K562 (cell line): Measurements from ENCODE around the gene BCL7C. TPM values are rescaled to one million over a fixed set of nuclear protein-coding genes. Genes with fewer than 3 reads are reported as not detected.

Source experiments
- ARHGAP35 ChIP-seq: fragments of 450-650 bp; IDR thresholded peaks from 2 replicates; pipeline ENCODE4 v1.6.1; 2018; ENCODE audit not compliant: partially characterized antibody
- ATF1 ChIP-seq, 2 experiments: fragments of 450-650 bp in 1 of 2; IDR thresholded peaks; 2 replicates each; pipeline ENCODE4 v1.6.1; 2016; ENCODE audit warnings: missing compliant biosample characterization in 1 of 2, missing genetic modification characterization in 1 of 2
- BDP1 ChIP-seq: IDR thresholded peaks from 3 replicates; pipeline ENCODE4 v1.6.1; 2011; ENCODE audit not compliant: insufficient read length, insufficient read depth
- BHLHE40 ChIP-seq: IDR thresholded peaks from 2 replicates; pipeline ENCODE4 v1.6.1; 2011; ENCODE audit warnings: low read length, improper control_type of control experiment
- C11orf30 ChIP-seq: fragments of 450-650 bp; IDR thresholded peaks from 2 replicates; pipeline ENCODE4 v1.6.1; 2016; ENCODE audit warnings: low read depth, mild to moderate bottlenecking
- ELF1 ChIP-seq: fragments of 200-800 bp; sonication (Bioruptor generic); IDR thresholded peaks from 2 replicates; pipeline ENCODE4 v1.6.1; 2016; ENCODE audit warnings: missing genetic modification characterization, missing compliant biosample characterization
- EP400 ChIP-seq: fragments of 450-650 bp; IDR thresholded peaks from 2 replicates; pipeline ENCODE4 v1.6.1; 2017; ENCODE audit warnings: antibody characterized with exemption, mild to moderate bottlenecking, moderate library complexity
- FOXA3 ChIP-seq, 2 experiments: fragments of 450-650 bp in 1 of 2; sonication (generic) in 1 of 2; formaldehyde crosslinking; IDR thresholded peaks in 1 of 2; conservative IDR thresholded peaks in 1 of 2; 2 replicates each; pipeline versions ENCODE4 v1.4.0 to v1.8.0; 2020 to 2022; ENCODE audit warnings: mild to moderate bottlenecking in 2 of 2, missing genetic modification reagents in 1 of 2
- HDAC1 ChIP-seq, 2 experiments: fragments of 450-650 bp; IDR thresholded peaks; 2 replicates each; pipeline ENCODE4 v1.6.1; 2016 to 2017; ENCODE audit warnings: inconsistent platforms in 1 of 2, mild to moderate bottlenecking in 1 of 2, moderate library complexity in 1 of 2
- HDAC3 ChIP-seq: fragments of 450-650 bp; IDR thresholded peaks from 2 replicates; pipeline ENCODE4 v1.6.1; 2018; ENCODE audit warnings: borderline replicate concordance, mild to moderate bottlenecking, moderate library complexity; ENCODE audit not compliant: partially characterized antibody
- MAZ ChIP-seq, 2 experiments: fragments of 450-650 bp in 1 of 2; sonication (generic) in 1 of 2; formaldehyde crosslinking; IDR thresholded peaks in 1 of 2; conservative IDR thresholded peaks in 1 of 2; 2 replicates each; pipeline versions ENCODE4 v1.4.0 to v1.5.0; 2020; ENCODE audit warnings: mild to moderate bottlenecking in 1 of 2, missing genetic modification reagents in 1 of 2
- NCOA2 ChIP-seq, 2 experiments: fragments of 450-650 bp; IDR thresholded peaks; 2 replicates each; pipeline ENCODE4 v1.6.1; 2018; ENCODE audit warnings: mild to moderate bottlenecking in 2 of 2, moderate library complexity in 1 of 2; ENCODE audit not compliant: partially characterized antibody in 2 of 2
- NR3C1 ChIP-seq: sonication (generic); formaldehyde crosslinking; IDR thresholded peaks from 2 replicates; pipeline ENCODE4 v1.8.1; 2022; ENCODE audit warnings: missing genetic modification reagents
- RB1 ChIP-seq: fragments of 450-650 bp; IDR thresholded peaks from 2 replicates; pipeline ENCODE4 v1.6.1; 2017; ENCODE audit warnings: low read depth, mild to moderate bottlenecking
- RFX5 ChIP-seq: IDR thresholded peaks from 2 replicates; pipeline ENCODE4 v1.6.1; 2011; ENCODE audit warnings: low read depth, mild to moderate bottlenecking, improper control_type of control experiment, low read length
- SIX5 ChIP-seq, 2 experiments: IDR thresholded peaks; 2 replicates each; pipeline ENCODE4 v1.6.1; 2011; ENCODE audit warnings: low read length in 2 of 2, borderline replicate concordance in 1 of 2, low read depth in 1 of 2, mild to moderate bottlenecking in 1 of 2, moderate library complexity in 1 of 2; ENCODE audit not compliant: insufficient read depth in 1 of 2
- SNIP1 ChIP-seq: fragments of 450-650 bp; IDR thresholded peaks from 2 replicates; pipeline ENCODE4 v1.7.1; 2017; ENCODE audit warnings: low read depth, mild to moderate bottlenecking
- ZC3H11A ChIP-seq: IDR thresholded peaks from 2 replicates; pipeline ENCODE4 v1.6.1; 2012; ENCODE audit warnings: low read depth, low read length, improper control_type of control experiment
- ZKSCAN3 ChIP-seq: fragments of 250-450 bp; sonication (Bioruptor Pico); IDR thresholded peaks from 2 replicates; pipeline ENCODE4 v1.4.0; 2020
- ZNF12 ChIP-seq: sonication (generic); formaldehyde crosslinking; IDR thresholded peaks from 2 replicates; pipeline ENCODE4 v1.4.0; 2020; ENCODE audit warnings: mild to moderate bottlenecking, missing genetic modification reagents
- polyA plus RNA-seq, 8 experiments: library from polyadenylated mRNA; depleted of rRNA in 4 of 8; stranded (reverse) in 5 of 8; unstranded in 3 of 8; fragments of >200 nt; fragmentation: Nextera tagmentation in 2 of 8; fragmentation: Illumina TruSeq in 1 of 8; extraction: Ambion mirVana in 2 of 8; extraction: Trizol in 1 of 8; gene quantifications; 2 replicates each; pipeline versions ENCODE4 v1.2.1 to v1.2.3, GENCODE V29; 2011 to 2014; ENCODE audit warnings: inconsistent platforms in 1 of 8, missing spikeins in 1 of 8
- total RNA-seq, 7 experiments: library from RNA; depleted of rRNA in 6 of 7; stranded (reverse); fragments of >200 nt in 6 of 7; fragmentation: Illumina TruSeq in 2 of 7; extraction: Trizol in 2 of 7; gene quantifications; 2 replicates each; pipeline versions ENCODE4 v1.2.1 to v1.2.3, GENCODE V29; 2011 to 2021; ENCODE audit warnings: low replicate concordance in 1 of 7
- TF ChIP-seq, protein P1 (sequence below): fragments of 450-650 bp; IDR thresholded peaks from 2 replicates; pipeline ENCODE4 v1.7.0; 2016; ENCODE audit warnings: borderline replicate concordance
- TF ChIP-seq, protein P2 (sequence below): IDR thresholded peaks from 2 replicates; pipeline ENCODE4 v1.6.1; 2014; ENCODE audit warnings: antibody characterized with exemption
- TF ChIP-seq, protein P3 (sequence below): fragments of 250-450 bp; sonication (Bioruptor Pico); IDR thresholded peaks from 2 replicates; pipeline ENCODE4 v1.8.0; 2022; ENCODE audit warnings: moderate library complexity, mild to moderate bottlenecking, inconsistent platforms
- TF ChIP-seq, protein P4 (sequence below): fragments of 250-450 bp; sonication (Bioruptor Pico); IDR thresholded peaks from 2 replicates; pipeline ENCODE4 v1.8.0; 2022; ENCODE audit warnings: moderate library complexity, mild to moderate bottlenecking, inconsistent platforms

The BCL7C gene
- total and polyA plus RNA-seq, 9 of the 15 experiments (the other 6 are each of a cell fraction or from before 2014, with no cell fraction given) = 1.7 to 85.8 (median 19.6) TPM

DNA sequence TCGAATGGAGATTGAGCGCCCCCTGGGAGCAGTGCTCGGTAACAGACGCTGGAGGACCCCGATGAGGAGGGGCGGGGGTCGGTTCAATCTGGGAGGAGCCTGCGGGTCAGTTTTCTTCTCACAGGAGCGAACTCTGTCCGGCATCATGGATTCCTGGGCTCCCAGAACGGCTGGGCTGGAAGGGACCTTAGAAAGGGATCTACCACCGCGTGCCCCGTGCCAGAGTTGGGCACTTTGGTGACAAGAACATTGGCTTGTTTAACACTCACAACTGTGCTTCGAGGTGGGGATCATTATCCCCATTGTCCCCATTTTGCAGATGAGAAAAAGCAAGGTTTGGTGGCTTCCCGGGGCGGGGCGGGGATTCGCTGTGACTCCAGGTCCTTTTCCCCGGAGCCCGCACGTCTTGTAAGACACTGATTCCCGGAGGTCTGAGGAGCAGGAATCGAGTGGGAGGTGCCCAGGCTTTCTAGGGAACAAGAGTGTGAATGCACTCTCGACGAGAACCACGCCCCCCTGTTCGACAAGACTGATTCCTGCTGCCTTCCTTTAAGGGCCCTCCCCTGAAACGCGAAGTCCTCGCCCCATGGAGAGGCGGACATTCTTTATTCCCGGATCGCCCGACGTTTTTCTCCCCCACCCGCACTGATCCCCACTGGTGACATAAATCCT lies 28.0 kb upstream of the BCL7C start (continued):
- TF ChIP-seq ELF1 (tag) = no peak
- no peak for TF ChIP-seq ARHGAP35
- TF ChIP-seq, protein P1, sequence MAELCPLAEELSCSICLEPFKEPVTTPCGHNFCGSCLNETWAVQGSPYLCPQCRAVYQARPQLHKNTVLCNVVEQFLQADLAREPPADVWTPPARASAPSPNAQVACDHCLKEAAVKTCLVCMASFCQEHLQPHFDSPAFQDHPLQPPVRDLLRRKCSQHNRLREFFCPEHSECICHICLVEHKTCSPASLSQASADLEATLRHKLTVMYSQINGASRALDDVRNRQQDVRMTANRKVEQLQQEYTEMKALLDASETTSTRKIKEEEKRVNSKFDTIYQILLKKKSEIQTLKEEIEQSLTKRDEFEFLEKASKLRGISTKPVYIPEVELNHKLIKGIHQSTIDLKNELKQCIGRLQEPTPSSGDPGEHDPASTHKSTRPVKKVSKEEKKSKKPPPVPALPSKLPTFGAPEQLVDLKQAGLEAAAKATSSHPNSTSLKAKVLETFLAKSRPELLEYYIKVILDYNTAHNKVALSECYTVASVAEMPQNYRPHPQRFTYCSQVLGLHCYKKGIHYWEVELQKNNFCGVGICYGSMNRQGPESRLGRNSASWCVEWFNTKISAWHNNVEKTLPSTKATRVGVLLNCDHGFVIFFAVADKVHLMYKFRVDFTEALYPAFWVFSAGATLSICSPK = no peak
- no peak for TF ChIP-seq ZKSCAN3
- no peak for TF ChIP-seq RFX5
- no peak for TF ChIP-seq SIX5 (IDR thresholded peaks at IDR 0.05; ENCODE audit: borderline replicate concordance in 1 of 2, insufficient read depth in 1 of 2, low read depth in 1 of 2, low read length in 2 of 2)
- TF ChIP-seq ATF1 (CRISPR knock-in tag; IDR thresholded peaks at IDR 0.05) = no peak
- TF ChIP-seq ATF1 (tag; IDR thresholded peaks at IDR 0.05) = no peak
- no peak for TF ChIP-seq BDP1
- no peak; the same call in 1 of the 2 replicates for TF ChIP-seq EP400
- TF ChIP-seq ZC3H11A = no peak
- no peak for TF ChIP-seq NR3C1
- peak in 1 of 2 experiments; percentile 84; a peak in 2 of 4 replicates for TF ChIP-seq HDAC1 (IDR thresholded peaks at IDR 0.05)
- TF ChIP-seq, protein P2, sequence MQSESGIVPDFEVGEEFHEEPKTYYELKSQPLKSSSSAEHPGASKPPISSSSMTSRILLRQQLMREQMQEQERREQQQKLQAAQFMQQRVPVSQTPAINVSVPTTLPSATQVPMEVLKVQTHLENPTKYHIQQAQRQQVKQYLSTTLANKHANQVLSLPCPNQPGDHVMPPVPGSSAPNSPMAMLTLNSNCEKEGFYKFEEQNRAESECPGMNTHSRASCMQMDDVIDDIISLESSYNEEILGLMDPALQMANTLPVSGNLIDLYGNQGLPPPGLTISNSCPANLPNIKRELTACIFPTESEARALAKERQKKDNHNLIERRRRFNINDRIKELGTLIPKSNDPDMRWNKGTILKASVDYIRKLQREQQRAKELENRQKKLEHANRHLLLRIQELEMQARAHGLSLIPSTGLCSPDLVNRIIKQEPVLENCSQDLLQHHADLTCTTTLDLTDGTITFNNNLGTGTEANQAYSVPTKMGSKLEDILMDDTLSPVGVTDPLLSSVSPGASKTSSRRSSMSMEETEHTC = no peak
- TF ChIP-seq HDAC3 = no peak
- peak; percentile 44 to 93; a peak in 3 of 4 replicates for TF ChIP-seq MAZ (CRISPR knock-in tag; conservative IDR thresholded peaks at IDR 0.05 in 1 of 2, IDR thresholded peaks at IDR 0.05 in 1 of 2)
- TF ChIP-seq RB1 = 0 out of 2 replicates have a peak, but pooled peaks have one; percentile 65
- peak in 1 of 2 experiments; percentile 18; a peak in 2 of 4 replicates for TF ChIP-seq FOXA3 (CRISPR knock-in tag; conservative IDR thresholded peaks at IDR 0.05 in 1 of 2, IDR thresholded peaks at IDR 0.05 in 1 of 2)
- TF ChIP-seq, protein P3, sequence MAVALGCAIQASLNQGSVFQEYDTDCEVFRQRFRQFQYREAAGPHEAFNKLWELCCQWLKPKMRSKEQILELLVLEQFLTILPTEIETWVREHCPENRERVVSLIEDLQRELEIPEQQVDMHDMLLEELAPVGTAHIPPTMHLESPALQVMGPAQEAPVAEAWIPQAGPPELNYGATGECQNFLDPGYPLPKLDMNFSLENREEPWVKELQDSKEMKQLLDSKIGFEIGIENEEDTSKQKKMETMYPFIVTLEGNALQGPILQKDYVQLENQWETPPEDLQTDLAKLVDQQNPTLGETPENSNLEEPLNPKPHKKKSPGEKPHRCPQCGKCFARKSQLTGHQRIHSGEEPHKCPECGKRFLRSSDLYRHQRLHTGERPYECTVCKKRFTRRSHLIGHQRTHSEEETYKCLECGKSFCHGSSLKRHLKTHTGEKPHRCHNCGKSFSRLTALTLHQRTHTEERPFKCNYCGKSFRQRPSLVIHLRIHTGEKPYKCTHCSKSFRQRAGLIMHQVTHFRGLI = 0 out of 2 replicates have a peak, but pooled peaks have one; percentile 23
- no peak for TF ChIP-seq C11orf30
- TF ChIP-seq NCOA2 (IDR thresholded peaks at IDR 0.05; ENCODE audit: partially characterized antibody in 2 of 2) = no peak
- no peak for TF ChIP-seq ZNF12
- TF ChIP-seq, protein P4, sequence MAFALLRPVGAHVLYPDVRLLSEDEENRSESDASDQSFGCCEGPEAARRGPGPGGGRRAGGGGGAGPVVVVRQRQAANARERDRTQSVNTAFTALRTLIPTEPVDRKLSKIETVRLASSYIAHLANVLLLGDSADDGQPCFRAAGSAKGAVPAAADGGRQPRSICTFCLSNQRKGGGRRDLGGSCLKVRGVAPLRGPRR = no peak
- no peak for TF ChIP-seq BHLHE40
- TF ChIP-seq SNIP1 = no peak
